ENCODE results near the gene SHKBP1. TPM values are rescaled to one million over a fixed set of nuclear protein-coding genes. Genes with fewer than 3 reads are reported as not detected.
A peak's percentile ranks its signal among the peaks of the same experiment; 100 is the strongest.

The SHKBP1 gene
- total and polyA plus RNA-seq, 2 experiments from 2014 or later = 36.3 to 62.2 TPM

GRCh38 chr19:40594657-40595091, 18.0 kb downstream of the SHKBP1 start:
- no peaks in the 10 kb centered on the region for H3K9me2 ChIP-seq (ENCODE audit: insufficient read depth)
- H3K36me3 ChIP-seq (ENCODE audit: low read depth) = no peaks in the 10 kb centered on the region
- peaks cover 15% of the 10 kb centered on the region; the same call in 1 of the 2 replicates for H3K27me3 ChIP-seq (replicated peaks; ENCODE audit: insufficient read depth)
- peak; percentile 88 for DNase-seq
- no peaks in the 10 kb centered on the region for H3K9me3 ChIP-seq (ENCODE audit: low read depth)
- H4K20me1 ChIP-seq (ENCODE audit: insufficient read depth) = no peaks in the 10 kb centered on the region
- no peak overlapping the region for H3K27ac ChIP-seq
- peaks cover 12% of the 10 kb centered on the region for H3K4me1 ChIP-seq (ENCODE audit: insufficient read depth)
- H2AFZ ChIP-seq = 0 out of 2 replicates have a peak overlapping the region, but pooled peaks have one; percentile 9
- TF ChIP-seq EZH2phosphoT487 (IDR thresholded peaks at IDR 0.05; ENCODE audit: insufficient read depth, low read depth) = no peak
- TF ChIP-seq EZH2 (IDR thresholded peaks at IDR 0.05; ENCODE audit: insufficient read depth, poor library complexity, severe bottlenecking) = no peak
- H3K79me2 ChIP-seq (ENCODE audit: insufficient read depth) = no peaks in the 10 kb centered on the region
- H3F3A ChIP-seq (ENCODE audit: insufficient read depth) = peaks cover 1% of the 10 kb centered on the region; the same call in 1 of the 2 replicates
- H3K9ac ChIP-seq = no peak overlapping the region
- WGBS, 2 experiments (ENCODE audit: low coverage in 1 of 2, low lambda C conversion rate in 2 of 2, missing lambda C conversion rate in 2 of 2) = 6% methylated on average over 10 to 13 of the region's 13 CpGs
- peak overlapping the region; percentile 33 for H3K4me3 ChIP-seq
- in situ Hi-C loops (cut with MboI) = no loop called here
- peak overlapping the region; percentile 50 for H3K4me2 ChIP-seq (ENCODE audit: unreplicated experiment)

GRCh38 chr19:40596608-40597328, 20.1 kb downstream of the SHKBP1 start:
- H3K4me2 ChIP-seq (ENCODE audit: unreplicated experiment) = peak overlapping the region; percentile 59
- peaks cover 16% of the 10 kb centered on the region for H3K4me1 ChIP-seq (ENCODE audit: insufficient read depth)
- 7% methylated on average over 17 to 31 of the region's 53 CpGs for WGBS, 2 experiments (ENCODE audit: low coverage in 1 of 2, low lambda C conversion rate in 2 of 2, missing lambda C conversion rate in 2 of 2)
- in situ Hi-C loops (cut with MboI) = no loop called here
- peaks cover 32% of the 10 kb centered on the region; the same call in 1 of the 2 replicates for H3K27me3 ChIP-seq (replicated peaks; ENCODE audit: insufficient read depth)
- no peak for TF ChIP-seq EZH2 (IDR thresholded peaks at IDR 0.05; ENCODE audit: insufficient read depth, poor library complexity, severe bottlenecking)
- no peak for TF ChIP-seq EZH2phosphoT487 (IDR thresholded peaks at IDR 0.05; ENCODE audit: insufficient read depth, low read depth)
- H3K79me2 ChIP-seq (ENCODE audit: insufficient read depth) = no peaks in the 10 kb centered on the region
- no peaks in the 10 kb centered on the region for H3K9me2 ChIP-seq (ENCODE audit: insufficient read depth)
- H2AFZ ChIP-seq = 0 out of 2 replicates have a peak overlapping the region, but pooled peaks have one; percentile 43
- no peaks in the 10 kb centered on the region for H3K9me3 ChIP-seq (ENCODE audit: low read depth)
- DNase-seq = peak; percentile 83
- no peak overlapping the region for H3K27ac ChIP-seq
- H3F3A ChIP-seq (ENCODE audit: insufficient read depth) = peaks cover 3% of the 10 kb centered on the region; the same call in 1 of the 2 replicates
- H3K9ac ChIP-seq = peak overlapping the region; percentile 38; the same call in 1 of the 2 replicates
- peak overlapping the region; percentile 53; the same call in 1 of the 2 replicates for H3K4me3 ChIP-seq
- H4K20me1 ChIP-seq (ENCODE audit: insufficient read depth) = no peaks in the 10 kb centered on the region
- no peaks in the 10 kb centered on the region for H3K36me3 ChIP-seq (ENCODE audit: low read depth)

GRCh38 chr19:40597329-40597838, 20.7 kb downstream of the SHKBP1 start:
- H3K9me2 ChIP-seq (ENCODE audit: insufficient read depth) = no peaks in the 10 kb centered on the region
- no peaks in the 10 kb centered on the region for H4K20me1 ChIP-seq (ENCODE audit: insufficient read depth)
- H3K27ac ChIP-seq = no peak overlapping the region
- 9 to 10% methylated on average over 17 to 18 of the region's 18 CpGs for WGBS, 2 experiments (ENCODE audit: low coverage in 1 of 2, low lambda C conversion rate in 2 of 2, missing lambda C conversion rate in 2 of 2)
- H3F3A ChIP-seq (ENCODE audit: insufficient read depth) = peaks cover 3% of the 10 kb centered on the region; the same call in 1 of the 2 replicates
- H3K9me3 ChIP-seq (ENCODE audit: low read depth) = no peaks in the 10 kb centered on the region
- in situ Hi-C loops (cut with MboI) = no loop called here
- H3K9ac ChIP-seq = peak overlapping the region; percentile 38; the same call in 1 of the 2 replicates
- H3K4me2 ChIP-seq (ENCODE audit: unreplicated experiment) = peak overlapping the region; percentile 59
- peaks cover 20% of the 10 kb centered on the region for H3K4me1 ChIP-seq (ENCODE audit: insufficient read depth)
- H3K27me3 ChIP-seq (replicated peaks; ENCODE audit: insufficient read depth) = peaks cover 32% of the 10 kb centered on the region; the same call in 1 of the 2 replicates
- peak overlapping the region; percentile 53; the same call in 1 of the 2 replicates for H3K4me3 ChIP-seq
- DNase-seq = no peak
- H3K36me3 ChIP-seq (ENCODE audit: low read depth) = no peaks in the 10 kb centered on the region
- H2AFZ ChIP-seq = 0 out of 2 replicates have a peak overlapping the region, but pooled peaks have one; percentile 43
- no peaks in the 10 kb centered on the region for H3K79me2 ChIP-seq (ENCODE audit: insufficient read depth)
- TF ChIP-seq EZH2phosphoT487 (IDR thresholded peaks at IDR 0.05; ENCODE audit: insufficient read depth, low read depth) (no peak), EZH2 (IDR thresholded peaks at IDR 0.05; ENCODE audit: insufficient read depth, poor library complexity, severe bottlenecking) (peak; percentile 67)

- no peak overlapping the region for H3K9ac ChIP-seq
- H3K4me2 ChIP-seq (ENCODE audit: unreplicated experiment) = peak overlapping the region; percentile 61
- 1 to 2% methylated on average over 27 to 46 of the region's 46 CpGs for WGBS, 2 experiments (ENCODE audit: low coverage in 1 of 2, low lambda C conversion rate in 2 of 2, missing lambda C conversion rate in 2 of 2)
- H3K4me3 ChIP-seq = peak overlapping the region; percentile 30; the same call in 1 of the 2 replicates
- in situ Hi-C loops (cut with MboI) = no loop called here
- H3F3A ChIP-seq (ENCODE audit: insufficient read depth) = peaks cover 8% of the 10 kb centered on the region
- H4K20me1 ChIP-seq (ENCODE audit: insufficient read depth) = no peaks in the 10 kb centered on the region
- H3K36me3 ChIP-seq (ENCODE audit: low read depth) = no peaks in the 10 kb centered on the region
- no peaks in the 10 kb centered on the region for H3K9me2 ChIP-seq (ENCODE audit: insufficient read depth)
- peaks cover 28% of the 10 kb centered on the region for H3K4me1 ChIP-seq (ENCODE audit: insufficient read depth)
- no peaks in the 10 kb centered on the region for H3K9me3 ChIP-seq (ENCODE audit: low read depth)
- H3K27ac ChIP-seq = no peak overlapping the region
- no peak for TF ChIP-seq EZH2phosphoT487 (IDR thresholded peaks at IDR 0.05; ENCODE audit: insufficient read depth, low read depth)
- H3K27me3 ChIP-seq (replicated peaks; ENCODE audit: insufficient read depth) = peaks cover 32% of the 10 kb centered on the region; the same call in 1 of the 2 replicates
- peak; percentile 88 for DNase-seq
- no peaks in the 10 kb centered on the region for H3K79me2 ChIP-seq (ENCODE audit: insufficient read depth)
- H2AFZ ChIP-seq = no peak overlapping the region
These were observed 21.6 kb downstream of the SHKBP1 start for GRCh38 chr19:40598121-40598917.

All from GM23248 (cell line).